Astrocyte (in vitro differentiated cells and primary cell): Measurements from ENCODE around the gene HEG1. TPM values are rescaled to one million over a fixed set of nuclear protein-coding genes. Genes with fewer than 3 reads are reported as not detected.
A peak's percentile ranks its signal among the peaks of the same experiment; 100 is the strongest.

Experiments
- DNase-seq: peaks from one replicate; pipeline ENCODE4 v3.0.0-alpha.2; 2010; ENCODE audit warnings: low read depth
- FAIRE-seq: peaks from 2 replicates; lab custom pipeline; 2011; peaks lifted over from hg19 to GRCh38; lab: Jason Lieb, UNC
- H2AFZ ChIP-seq: 2 replicates; pipeline ENCODE4 v1.6.0; 2012; ENCODE audit warnings: low read depth, low read length, inconsistent platforms
- H3K27ac ChIP-seq: 2 replicates; pipeline ENCODE4 v1.5.1; 2011; ENCODE audit warnings: low read depth, low read length, inconsistent platforms
- H3K27me3 ChIP-seq: 2 replicates; pipeline ENCODE4 v1.6.0; 2011; ENCODE audit warnings: low read length, inconsistent platforms; ENCODE audit not compliant: insufficient read depth
- H3K36me3 ChIP-seq: 2 replicates; pipeline ENCODE4 v1.5.1; 2011; ENCODE audit warnings: low read length, inconsistent platforms; ENCODE audit not compliant: insufficient read depth
- H3K4me1 ChIP-seq: 2 replicates; pipeline ENCODE4 v1.5.1; 2011; ENCODE audit warnings: low read length, inconsistent platforms; ENCODE audit not compliant: insufficient read depth
- H3K4me2 ChIP-seq: 2 replicates; pipeline ENCODE4 v1.6.0; 2012; ENCODE audit warnings: low read length, inconsistent platforms
- H3K4me3 ChIP-seq: 2 replicates; pipeline ENCODE4 v1.5.1; 2011; ENCODE audit warnings: low read depth, mild to moderate bottlenecking, low read length, inconsistent platforms; ENCODE audit not compliant: insufficient read depth
- H3K79me2 ChIP-seq: 2 replicates; pipeline ENCODE4 v1.6.0; 2012; ENCODE audit warnings: mild to moderate bottlenecking, low read length, inconsistent platforms; ENCODE audit not compliant: insufficient read depth
- H3K9ac ChIP-seq: 2 replicates; pipeline ENCODE4 v1.6.0; 2012; ENCODE audit warnings: mild to moderate bottlenecking, low read length, inconsistent platforms
- H3K9me3 ChIP-seq: 2 replicates; pipeline ENCODE4 v1.5.1; 2012; ENCODE audit warnings: low read depth, mild to moderate bottlenecking, low read length, inconsistent platforms; ENCODE audit not compliant: insufficient read depth
- H4K20me1 ChIP-seq: 2 replicates; pipeline ENCODE4 v1.6.0; 2012; ENCODE audit warnings: low read length, inconsistent platforms; ENCODE audit not compliant: insufficient read depth
- H3K27ac Mint-ChIP-seq: one replicate; pipeline ENCODE4 v1.8.0; 2021; ENCODE audit warnings: mild to moderate bottlenecking, mixed read lengths; ENCODE audit not compliant: unreplicated experiment
- H3K27me3 Mint-ChIP-seq: one replicate; pipeline ENCODE4 v1.8.0; 2021; ENCODE audit warnings: low read depth, mixed read lengths; ENCODE audit not compliant: unreplicated experiment
- H3K36me3 Mint-ChIP-seq: one replicate; pipeline ENCODE4 v1.8.0; 2021; ENCODE audit warnings: low read depth, mixed read lengths; ENCODE audit not compliant: unreplicated experiment
- H3K4me1 Mint-ChIP-seq: one replicate; pipeline ENCODE4 v1.8.0; 2021; ENCODE audit warnings: low read depth, mixed read lengths; ENCODE audit not compliant: unreplicated experiment
- H3K4me3 Mint-ChIP-seq: one replicate; pipeline ENCODE4 v1.8.0; 2021; ENCODE audit warnings: mild to moderate bottlenecking, moderate library complexity, mixed read lengths; ENCODE audit not compliant: unreplicated experiment
- H3K9me3 Mint-ChIP-seq: one replicate; pipeline ENCODE4 v1.8.0; 2021; ENCODE audit warnings: mild to moderate bottlenecking, mixed read lengths; ENCODE audit not compliant: unreplicated experiment
- EZH2 ChIP-seq: IDR thresholded peaks from 2 replicates; pipeline ENCODE4 v1.6.1; 2012; ENCODE audit warnings: mild to moderate bottlenecking, low read length, inconsistent platforms; ENCODE audit not compliant: insufficient read depth
- total RNA-seq: library from RNA; stranded (reverse); gene quantifications from 2 replicates; pipeline ENCODE4 v1.2.1, GENCODE V29; 2021
- TF ChIP-seq, protein P1 (sequence below): IDR thresholded peaks from 2 replicates; pipeline ENCODE4 v1.5.1; 2011; ENCODE audit warnings: low read depth, mild to moderate bottlenecking, inconsistent platforms, low read length, moderate library complexity; ENCODE audit not compliant: insufficient read depth

The HEG1 gene
- total RNA-seq, 1 donor from 2014 or later = 65.7 TPM

DNA sequence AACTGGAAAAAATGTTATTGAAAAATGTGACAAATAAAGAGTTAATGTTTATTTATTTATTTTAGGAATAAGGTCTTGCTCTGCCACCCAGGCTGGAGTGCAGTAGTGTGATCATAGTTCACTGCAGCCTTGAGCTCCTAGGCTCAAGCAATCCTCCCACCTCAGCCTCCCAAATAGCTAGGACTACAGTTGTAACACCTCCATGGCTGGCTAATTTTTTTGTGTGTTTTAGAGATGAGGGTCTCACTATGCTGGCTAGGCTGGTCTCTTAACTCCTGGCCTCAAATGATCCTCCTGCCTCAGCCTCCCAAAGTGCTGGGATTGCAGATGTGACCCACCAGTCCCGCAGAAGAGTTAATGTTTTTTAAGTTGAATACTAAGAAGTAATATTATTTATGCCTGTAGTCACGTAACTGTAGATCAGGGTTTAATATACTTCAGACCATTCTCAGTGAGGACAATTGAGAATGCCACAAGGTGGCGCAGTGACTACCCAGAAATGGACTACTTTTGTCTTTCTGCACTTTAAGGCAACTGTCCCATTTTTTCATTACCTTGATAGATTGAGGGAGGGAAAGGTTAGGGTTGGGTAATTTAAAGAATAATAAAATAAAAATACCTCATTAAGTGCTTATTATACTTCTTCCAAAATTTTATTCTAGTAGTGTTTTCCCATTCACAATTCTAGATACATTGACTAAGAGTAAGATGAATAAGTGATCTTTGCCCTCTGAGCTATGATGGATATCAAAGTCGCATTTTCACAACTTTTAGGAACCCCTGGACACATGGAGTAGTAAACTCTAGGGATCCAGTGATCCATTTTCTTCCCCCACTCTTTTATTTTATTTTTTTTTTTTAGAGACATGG is 127.2 kb downstream of the HEG1 start:
- Mint-ChIP-seq H3K4me1 (no peaks in the 10 kb centered on the region), H3K27me3 (peaks cover 26% of the 10 kb centered on the region), H3K4me3 (no peak overlapping the region), H3K27ac (no peak overlapping the region), H3K9me3 (no peaks in the 10 kb centered on the region), H3K36me3 (peaks cover 1% of the 10 kb centered on the region)
- DNase-seq = peak; percentile 44
- TF ChIP-seq, protein P1, sequence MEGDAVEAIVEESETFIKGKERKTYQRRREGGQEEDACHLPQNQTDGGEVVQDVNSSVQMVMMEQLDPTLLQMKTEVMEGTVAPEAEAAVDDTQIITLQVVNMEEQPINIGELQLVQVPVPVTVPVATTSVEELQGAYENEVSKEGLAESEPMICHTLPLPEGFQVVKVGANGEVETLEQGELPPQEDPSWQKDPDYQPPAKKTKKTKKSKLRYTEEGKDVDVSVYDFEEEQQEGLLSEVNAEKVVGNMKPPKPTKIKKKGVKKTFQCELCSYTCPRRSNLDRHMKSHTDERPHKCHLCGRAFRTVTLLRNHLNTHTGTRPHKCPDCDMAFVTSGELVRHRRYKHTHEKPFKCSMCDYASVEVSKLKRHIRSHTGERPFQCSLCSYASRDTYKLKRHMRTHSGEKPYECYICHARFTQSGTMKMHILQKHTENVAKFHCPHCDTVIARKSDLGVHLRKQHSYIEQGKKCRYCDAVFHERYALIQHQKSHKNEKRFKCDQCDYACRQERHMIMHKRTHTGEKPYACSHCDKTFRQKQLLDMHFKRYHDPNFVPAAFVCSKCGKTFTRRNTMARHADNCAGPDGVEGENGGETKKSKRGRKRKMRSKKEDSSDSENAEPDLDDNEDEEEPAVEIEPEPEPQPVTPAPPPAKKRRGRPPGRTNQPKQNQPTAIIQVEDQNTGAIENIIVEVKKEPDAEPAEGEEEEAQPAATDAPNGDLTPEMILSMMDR = peak; percentile 79
- TF ChIP-seq EZH2 = no peak
- no peaks in the 10 kb centered on the region for H3K36me3 ChIP-seq
- no peak overlapping the region for H3K4me2 ChIP-seq
- no peak overlapping the region for H2AFZ ChIP-seq
- no peaks in the 10 kb centered on the region for H3K79me2 ChIP-seq
- no peak for FAIRE-seq
- H3K4me1 ChIP-seq = no peaks in the 10 kb centered on the region
- no peaks in the 10 kb centered on the region for H3K9me3 ChIP-seq
- no peak overlapping the region for H3K4me3 ChIP-seq
- H3K9ac ChIP-seq = no peak overlapping the region
- H3K27me3 ChIP-seq = peaks cover 4% of the 10 kb centered on the region
- no peak overlapping the region for H3K27ac ChIP-seq
- no peaks in the 10 kb centered on the region for H4K20me1 ChIP-seq

DNA sequence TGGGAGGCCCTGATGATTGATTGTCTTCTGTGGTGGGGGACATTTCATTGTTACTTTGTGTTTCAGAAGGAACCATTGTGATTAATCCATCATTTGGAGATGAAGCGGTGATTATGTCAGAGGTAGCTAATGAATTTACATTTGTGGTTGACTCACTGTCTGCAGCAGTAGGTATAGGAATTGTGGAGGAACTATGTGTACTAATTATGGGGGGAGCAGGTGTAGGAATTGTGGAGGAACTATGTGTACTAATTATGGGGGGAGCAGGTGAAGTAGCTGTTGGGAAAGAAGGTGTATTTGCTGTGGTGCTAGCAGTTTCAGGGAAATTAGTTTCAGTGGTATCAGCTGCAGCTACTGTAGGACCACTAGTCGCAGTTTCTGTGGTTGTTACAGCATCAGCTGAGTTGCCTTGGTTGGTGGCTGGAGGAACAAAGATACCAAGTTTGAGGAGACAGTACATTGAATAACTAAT is 128.2 kb downstream of the HEG1 start:
- Histone ChIP-seq H3K4me2 (no peak overlapping the region), H3K27me3 (peaks cover 4% of the 10 kb centered on the region), H3K36me3 (no peaks in the 10 kb centered on the region), H3K9ac (no peak overlapping the region), H3K79me2 (no peaks in the 10 kb centered on the region), H3K4me1 (no peaks in the 10 kb centered on the region), H3K9me3 (no peaks in the 10 kb centered on the region), H3K27ac (no peak overlapping the region), H3K4me3 (no peak overlapping the region), H4K20me1 (no peaks in the 10 kb centered on the region), H2AFZ (no peak overlapping the region)
- Mint-ChIP-seq H3K4me1 (no peaks in the 10 kb centered on the region), H3K27ac (no peak overlapping the region), H3K4me3 (no peak overlapping the region), H3K36me3 (peaks cover 1% of the 10 kb centered on the region), H3K27me3 (peaks cover 24% of the 10 kb centered on the region), H3K9me3 (no peaks in the 10 kb centered on the region)
- no peak for FAIRE-seq
- peak; percentile 18 for DNase-seq
- TF ChIP-seq EZH2 = no peak

DNA sequence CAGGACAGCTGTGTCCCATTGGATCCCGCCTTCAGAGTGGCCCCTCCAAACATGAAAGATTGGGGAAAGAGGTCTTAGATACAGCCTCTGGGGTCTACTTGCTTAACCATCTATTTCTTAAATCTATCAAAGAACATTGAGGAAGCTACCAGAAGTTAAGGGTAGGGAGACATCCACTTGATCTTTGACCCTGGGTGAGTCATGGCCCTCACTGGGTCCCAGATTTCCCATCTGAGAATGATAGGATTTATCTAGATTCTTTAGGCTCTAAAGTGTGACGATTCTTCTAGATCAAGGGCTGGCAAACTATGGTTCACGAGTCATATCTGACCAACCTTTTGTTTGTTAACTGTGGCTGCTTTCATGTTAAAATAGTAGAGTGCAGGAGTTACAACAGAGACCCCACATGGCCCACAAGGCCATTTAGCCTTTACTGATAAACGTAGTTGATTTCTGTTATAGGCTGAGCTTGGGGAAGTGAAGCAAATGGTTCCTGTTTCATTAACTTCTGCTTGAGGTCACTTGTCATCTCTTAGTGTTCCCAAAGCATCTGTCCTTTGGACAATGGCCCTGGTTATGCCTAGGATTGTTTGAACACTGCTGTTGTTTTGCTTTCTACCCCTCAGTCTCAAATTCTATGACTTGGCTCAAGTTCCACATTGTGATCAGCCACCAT is 129.2 kb downstream of the HEG1 start:
- peaks cover 4% of the 10 kb centered on the region for H3K27me3 ChIP-seq
- H3K9me3 ChIP-seq = no peaks in the 10 kb centered on the region
- H3K36me3 ChIP-seq = no peaks in the 10 kb centered on the region
- Mint-ChIP-seq H3K9me3 (no peaks in the 10 kb centered on the region), H3K4me3 (no peak overlapping the region), H3K4me1 (no peaks in the 10 kb centered on the region), H3K27ac (no peak overlapping the region), H3K36me3 (peaks cover 1% of the 10 kb centered on the region), H3K27me3 (peaks cover 23% of the 10 kb centered on the region)
- H3K79me2 ChIP-seq = no peaks in the 10 kb centered on the region
- H3K9ac ChIP-seq = no peak overlapping the region
- FAIRE-seq (no peak), DNase-seq (peak; percentile 4)
- H3K4me1 ChIP-seq = no peaks in the 10 kb centered on the region
- H3K4me3 ChIP-seq = no peak overlapping the region
- H3K27ac ChIP-seq = no peak overlapping the region
- no peak overlapping the region for H2AFZ ChIP-seq
- no peaks in the 10 kb centered on the region for H4K20me1 ChIP-seq
- no peak overlapping the region for H3K4me2 ChIP-seq
- TF ChIP-seq, protein P1 = no peak
- no peak for TF ChIP-seq EZH2
